Activated CD4-positive, alpha-beta T cell treated with anti-CD3 and anti-CD28 coated beads, Interleukin-2, amount 50 U/mL, for 4 hours (primary cell): Measurements from ENCODE around the gene C9orf78.
A peak's percentile ranks its signal among the peaks of the same experiment; 100 is the strongest.
"Not testable (repeated sequence)": the region's sequence is repeated elsewhere in the genome, so short reads cannot be mapped to it uniquely, and the experiment has no call there.

Experiments
- DNase-seq, 2 experiments: peaks; one replicate each; pipeline ENCODE4 v3.0.0-alpha.2; 2020

The C9orf78 gene

GRCh38 chr9:129809346-129809745 lies 25.7 kb downstream of the C9orf78 start:
- DNase-seq: no peak

- DNase-seq: no peak
Observed at GRCh38 chr9:129806061-129806460, 29.0 kb downstream of the C9orf78 start.

GRCh38 chr9:129803676-129804060 lies 31.4 kb downstream of the C9orf78 start:
- no peak for DNase-seq

GRCh38 chr9:129802833-129803675 lies 32.0 kb downstream of the C9orf78 start, which contains the start of gene TOR1B:
TSS of gene TOR1B (plus strand) at chr9:129803184. CDS start at chr9:129803213, 29 bp downstream.
- peak; percentile 91 for DNase-seq

GRCh38 chr9:129801504-129801903 lies 33.6 kb downstream of the C9orf78 start:
- no peak for DNase-seq

GRCh38 chr9:129798973-129799372 lies 36.1 kb downstream of the C9orf78 start:
- DNase-seq: no peak

GRCh38 chr9:129796029-129796428 lies 39.0 kb downstream of the C9orf78 start:
- DNase-seq: not testable (repeated sequence)

- DNase-seq: no peak
Observed at GRCh38 chr9:129794549-129794948, 40.5 kb downstream of the C9orf78 start.

- no peak for DNase-seq
Observed at GRCh38 chr9:129786481-129786880, 48.6 kb downstream of the C9orf78 start.

- DNase-seq: no peak
Observed at GRCh38 chr9:129785866-129786265, 49.2 kb downstream of the C9orf78 start.

- DNase-seq: not testable (repeated sequence)
Observed at GRCh38 chr9:129784970-129785369, 50.1 kb downstream of the C9orf78 start.

GRCh38 chr9:129783516-129784361 lies 51.3 kb downstream of the C9orf78 start:
- peak; percentile 64 to 71 for DNase-seq

- DNase-seq: no peak
Observed at GRCh38 chr9:129781981-129782380, 53.1 kb downstream of the C9orf78 start.

GRCh38 chr9:129781131-129781530 lies 53.9 kb downstream of the C9orf78 start:
- DNase-seq: no peak

- DNase-seq: no peak
Observed at GRCh38 chr9:129779560-129780190, 55.4 kb downstream of the C9orf78 start.

- DNase-seq: no peak
Observed at GRCh38 chr9:129778469-129778868, 56.6 kb downstream of the C9orf78 start.

GRCh38 chr9:129777769-129778130 lies 57.3 kb downstream of the C9orf78 start:
- DNase-seq: no peak
